SW 1271 (cell line): ENCODE data around the gene RTTN.
"Not testable (repeated sequence)": the region's sequence is repeated elsewhere in the genome, so short reads cannot be mapped to it uniquely, and the experiment has no call there.

Experiments used
- DNase-seq, 2 experiments: peaks; one replicate each; lab custom pipeline; 2025; lab: John Stamatoyannopoulos, UW

The RTTN gene

GRCh38 chr18:69978732-69979715 is 226.5 kb downstream of the RTTN start:
- DNase-seq: no peak

GRCh38 chr18:69975294-69975693 is 230.2 kb downstream of the RTTN start:
- not testable (repeated sequence) for DNase-seq

GRCh38 chr18:69974365-69974764 is 231.1 kb downstream of the RTTN start:
- DNase-seq: no peak

- DNase-seq: no peak
Observed at GRCh38 chr18:69969491-69969890, 236.0 kb downstream of the RTTN start.

GRCh38 chr18:69968039-69968438 is 237.4 kb downstream of the RTTN start:
- DNase-seq: no peak

- DNase-seq: no peak
Observed at GRCh38 chr18:69963196-69963595, 242.3 kb downstream of the RTTN start.

GRCh38 chr18:69961718-69962117 is 243.8 kb downstream of the RTTN start:
- no peak for DNase-seq

GRCh38 chr18:69958422-69958821 is 247.1 kb downstream of the RTTN start:
- DNase-seq: no peak

- no peak for DNase-seq
Observed at GRCh38 chr18:69957747-69958146, 247.7 kb downstream of the RTTN start.

- no peak for DNase-seq
Observed at GRCh38 chr18:69956665-69957620, 248.5 kb downstream of the RTTN start.

GRCh38 chr18:69956057-69956456 is 249.4 kb downstream of the RTTN start:
- DNase-seq: no peak

- DNase-seq: no peak
Observed at GRCh38 chr18:69954719-69955480, 250.6 kb downstream of the RTTN start.

GRCh38 chr18:69953191-69953590 is 252.3 kb downstream of the RTTN start:
- no peak for DNase-seq
